ENCODE measurements around the gene SPATS2L. TPM values are rescaled to one million over a fixed set of nuclear protein-coding genes. Genes with fewer than 3 reads are reported as not detected.

Gene SPATS2L
- total RNA-seq, 1 experiment from 2014 or later, result 47.3 TPM

DNA sequence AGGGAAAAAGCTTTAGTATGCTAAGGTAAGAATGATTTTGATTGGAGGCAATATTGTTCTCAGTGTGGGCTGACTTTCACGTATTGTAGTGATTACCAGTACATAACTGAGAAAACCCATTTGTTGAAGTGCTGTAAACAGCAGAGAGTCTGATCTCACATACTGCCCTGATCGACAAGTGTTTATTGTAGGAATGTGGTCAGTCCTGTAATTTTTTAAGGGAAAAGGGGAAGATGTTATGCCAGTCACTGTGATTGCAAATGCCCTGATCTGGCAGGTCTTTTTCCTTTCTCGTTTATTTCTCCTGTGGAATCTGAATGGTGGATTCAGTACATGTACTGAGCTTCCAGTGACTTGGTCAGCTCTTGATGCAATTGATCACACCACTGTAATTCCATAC lies 11.5 kb downstream of the SPATS2L start:
- H3K4me1 Mint-ChIP-seq, result peaks cover 76 to 84% of the 10 kb centered on the region in 2 experiments
- no peak overlapping the region for H4K5ac ChIP-seq (ENCODE audit: insufficient read length, low read depth, low read length)
- H3K56ac ChIP-seq (ENCODE audit: insufficient read length, low read depth, low read length), result no peak overlapping the region
- H3K9me3 Mint-ChIP-seq, result no peaks in the 10 kb centered on the region
- no peak overlapping the region for H2BK20ac ChIP-seq (ENCODE audit: low read depth, low read length, poor library complexity, severe bottlenecking)
- H3K27ac ChIP-seq (ENCODE audit: insufficient read length, low read depth, low read length), result peak overlapping the region; percentile 51
- no peak overlapping the region for H2AK5ac ChIP-seq (ENCODE audit: insufficient read length, low read length)
- no peak for DNase-seq
- no peak overlapping the region for H3K4ac ChIP-seq (ENCODE audit: low read depth, low read length)
- H3K23me2 ChIP-seq (ENCODE audit: insufficient read length, low read depth, low read length, poor library complexity, severe bottlenecking), result no peaks in the 10 kb centered on the region
- no peaks in the 10 kb centered on the region for H3K9me3 ChIP-seq (ENCODE audit: control insufficient read depth, low read depth, low read length)
- no peak overlapping the region for H2AFZ ChIP-seq (ENCODE audit: low read length)
- no peak overlapping the region for H4K8ac ChIP-seq (replicated peaks; ENCODE audit: insufficient read length, low read depth, low read length)
- no peaks in the 10 kb centered on the region for H4K20me1 ChIP-seq (ENCODE audit: control insufficient read depth, insufficient read depth, insufficient read length)
- H3K14ac ChIP-seq (ENCODE audit: insufficient read depth, low read length), result no peak overlapping the region
- no CpG with 5 or more reads among the region's 3 CpGs for WGBS (ENCODE audit: extremely low coverage, insufficient read length, low lambda C conversion rate)
- TF ChIP-seq, protein P1, sequence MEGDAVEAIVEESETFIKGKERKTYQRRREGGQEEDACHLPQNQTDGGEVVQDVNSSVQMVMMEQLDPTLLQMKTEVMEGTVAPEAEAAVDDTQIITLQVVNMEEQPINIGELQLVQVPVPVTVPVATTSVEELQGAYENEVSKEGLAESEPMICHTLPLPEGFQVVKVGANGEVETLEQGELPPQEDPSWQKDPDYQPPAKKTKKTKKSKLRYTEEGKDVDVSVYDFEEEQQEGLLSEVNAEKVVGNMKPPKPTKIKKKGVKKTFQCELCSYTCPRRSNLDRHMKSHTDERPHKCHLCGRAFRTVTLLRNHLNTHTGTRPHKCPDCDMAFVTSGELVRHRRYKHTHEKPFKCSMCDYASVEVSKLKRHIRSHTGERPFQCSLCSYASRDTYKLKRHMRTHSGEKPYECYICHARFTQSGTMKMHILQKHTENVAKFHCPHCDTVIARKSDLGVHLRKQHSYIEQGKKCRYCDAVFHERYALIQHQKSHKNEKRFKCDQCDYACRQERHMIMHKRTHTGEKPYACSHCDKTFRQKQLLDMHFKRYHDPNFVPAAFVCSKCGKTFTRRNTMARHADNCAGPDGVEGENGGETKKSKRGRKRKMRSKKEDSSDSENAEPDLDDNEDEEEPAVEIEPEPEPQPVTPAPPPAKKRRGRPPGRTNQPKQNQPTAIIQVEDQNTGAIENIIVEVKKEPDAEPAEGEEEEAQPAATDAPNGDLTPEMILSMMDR (conservative IDR thresholded peaks at IDR 0.05), result no peak
- no peak overlapping the region for H2BK5ac ChIP-seq (ENCODE audit: insufficient read length, low read length)
- H2BK12ac ChIP-seq (ENCODE audit: insufficient read length, low read depth, low read length), result no peak overlapping the region
- H2BK15ac ChIP-seq (ENCODE audit: low read depth, low read length), result no peak overlapping the region
- no peaks in the 10 kb centered on the region for H3K27me3 Mint-ChIP-seq (ENCODE audit: low read depth)
- H3K4me2 ChIP-seq (ENCODE audit: insufficient read depth, insufficient read length, low read length), result peak overlapping the region; percentile 8
- H3K4me3 Mint-ChIP-seq, result no peak overlapping the region
- no peaks in the 10 kb centered on the region for H3K27me3 ChIP-seq (ENCODE audit: insufficient read depth, low read length)
- no peak overlapping the region for H4K91ac ChIP-seq (ENCODE audit: insufficient read length, low read depth, low read length)
- no peak overlapping the region for H2BK120ac ChIP-seq (ENCODE audit: low read depth, low read length, poor library complexity, severe bottlenecking)
- H3K23ac ChIP-seq (ENCODE audit: insufficient read length, low read depth, low read length), result no peak overlapping the region
- peaks cover 69% of the 10 kb centered on the region for H3K79me2 ChIP-seq (ENCODE audit: insufficient read depth, low read length)
- H3K36me3 Mint-ChIP-seq (ENCODE audit: insufficient read depth in 1 of 3, low read depth in 3 of 3), result no peaks in the 10 kb centered on the region; a peak in 1 of 7 replicates
- H3K79me1 ChIP-seq (ENCODE audit: insufficient read depth, low read depth, low read length, poor library complexity, severe bottlenecking), result no peaks in the 10 kb centered on the region
- no peak overlapping the region for H3T11ph ChIP-seq (ENCODE audit: low read length)
- H3K27ac Mint-ChIP-seq, result peak overlapping the region; percentile 69 to 92 (median 90); a peak in 5 of 7 replicates
- H3K4me1 ChIP-seq (ENCODE audit: insufficient read depth, low read length), result peaks cover 49% of the 10 kb centered on the region
- no peak overlapping the region for H3K9ac ChIP-seq (ENCODE audit: extremely low read depth, insufficient read length, low read length)
- no peak overlapping the region for H3K18ac ChIP-seq (ENCODE audit: insufficient read length, low read depth, low read length)
